ENCODE data around the gene ZIC5. TPM values are rescaled to one million over a fixed set of nuclear protein-coding genes. Genes with fewer than 3 reads are reported as not detected.

The ZIC5 gene
- total and polyA plus RNA-seq, 2 of the 13 experiments (the other 11 are each of a cell fraction or from before 2014, with no cell fraction given) = 0.02 to 0.07 TPM

DNA sequence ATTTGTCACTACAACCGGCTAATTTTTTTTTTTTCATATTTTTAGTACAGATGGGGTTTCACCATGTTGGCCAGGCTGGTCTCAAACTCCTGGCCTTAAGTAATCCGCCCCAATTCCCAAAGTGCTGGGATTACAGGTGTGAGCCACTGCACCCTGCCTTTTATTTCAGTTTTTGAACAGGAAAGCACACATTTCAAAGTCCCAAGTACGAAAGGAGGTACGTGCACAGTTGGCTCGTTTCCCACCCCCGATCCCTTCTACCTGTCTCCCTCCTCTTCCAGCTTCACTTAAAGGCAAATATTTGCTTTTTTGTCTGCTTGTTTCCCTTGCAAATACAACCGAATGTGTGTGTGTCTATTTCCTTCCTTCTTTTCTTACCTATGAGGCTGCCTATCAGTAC lies 30.5 kb downstream of the ZIC5 start (continued):
- no peak for TF ChIP-seq ATAD3A (CRISPR knock-in tag; IDR thresholded peaks at IDR 0.05)
- TF ChIP-seq, protein P1, sequence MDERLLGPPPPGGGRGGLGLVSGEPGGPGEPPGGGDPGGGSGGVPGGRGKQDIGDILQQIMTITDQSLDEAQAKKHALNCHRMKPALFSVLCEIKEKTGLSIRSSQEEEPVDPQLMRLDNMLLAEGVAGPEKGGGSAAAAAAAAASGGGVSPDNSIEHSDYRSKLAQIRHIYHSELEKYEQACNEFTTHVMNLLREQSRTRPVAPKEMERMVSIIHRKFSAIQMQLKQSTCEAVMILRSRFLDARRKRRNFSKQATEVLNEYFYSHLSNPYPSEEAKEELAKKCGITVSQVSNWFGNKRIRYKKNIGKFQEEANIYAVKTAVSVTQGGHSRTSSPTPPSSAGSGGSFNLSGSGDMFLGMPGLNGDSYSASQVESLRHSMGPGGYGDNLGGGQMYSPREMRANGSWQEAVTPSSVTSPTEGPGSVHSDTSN (CRISPR knock-in tag; IDR thresholded peaks at IDR 0.05) = no peak
- TF ChIP-seq ZNF263 (CRISPR knock-in tag; IDR thresholded peaks at IDR 0.05) = peak; percentile 76
- TF ChIP-seq SP1 (IDR thresholded peaks at IDR 0.05) = no peak
- TF ChIP-seq SP1 (CRISPR knock-in tag; IDR thresholded peaks at IDR 0.05) = no peak
- 0 out of 2 replicates have a peak, but pooled peaks have one; percentile 27 for TF ChIP-seq ZMAT3 (CRISPR knock-in tag; conservative IDR thresholded peaks at IDR 0.05)
- TF ChIP-seq RBFOX2 (IDR thresholded peaks at IDR 0.05; ENCODE audit: low read depth, low read length) = no peak
- TF ChIP-seq, protein P2, sequence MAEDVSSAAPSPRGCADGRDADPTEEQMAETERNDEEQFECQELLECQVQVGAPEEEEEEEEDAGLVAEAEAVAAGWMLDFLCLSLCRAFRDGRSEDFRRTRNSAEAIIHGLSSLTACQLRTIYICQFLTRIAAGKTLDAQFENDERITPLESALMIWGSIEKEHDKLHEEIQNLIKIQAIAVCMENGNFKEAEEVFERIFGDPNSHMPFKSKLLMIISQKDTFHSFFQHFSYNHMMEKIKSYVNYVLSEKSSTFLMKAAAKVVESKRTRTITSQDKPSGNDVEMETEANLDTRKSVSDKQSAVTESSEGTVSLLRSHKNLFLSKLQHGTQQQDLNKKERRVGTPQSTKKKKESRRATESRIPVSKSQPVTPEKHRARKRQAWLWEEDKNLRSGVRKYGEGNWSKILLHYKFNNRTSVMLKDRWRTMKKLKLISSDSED (CRISPR knock-in tag; IDR thresholded peaks at IDR 0.05) = no peak
- TF ChIP-seq, protein P3, sequence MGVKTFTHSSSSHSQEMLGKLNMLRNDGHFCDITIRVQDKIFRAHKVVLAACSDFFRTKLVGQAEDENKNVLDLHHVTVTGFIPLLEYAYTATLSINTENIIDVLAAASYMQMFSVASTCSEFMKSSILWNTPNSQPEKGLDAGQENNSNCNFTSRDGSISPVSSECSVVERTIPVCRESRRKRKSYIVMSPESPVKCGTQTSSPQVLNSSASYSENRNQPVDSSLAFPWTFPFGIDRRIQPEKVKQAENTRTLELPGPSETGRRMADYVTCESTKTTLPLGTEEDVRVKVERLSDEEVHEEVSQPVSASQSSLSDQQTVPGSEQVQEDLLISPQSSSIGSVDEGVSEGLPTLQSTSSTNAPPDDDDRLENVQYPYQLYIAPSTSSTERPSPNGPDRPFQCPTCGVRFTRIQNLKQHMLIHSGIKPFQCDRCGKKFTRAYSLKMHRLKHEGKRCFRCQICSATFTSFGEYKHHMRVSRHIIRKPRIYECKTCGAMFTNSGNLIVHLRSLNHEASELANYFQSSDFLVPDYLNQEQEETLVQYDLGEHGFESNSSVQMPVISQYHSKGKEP (CRISPR knock-in tag; IDR thresholded peaks at IDR 0.05) = no peak
- no peak for TF ChIP-seq NRL (CRISPR knock-in tag; IDR thresholded peaks at IDR 0.05; ENCODE audit: borderline replicate concordance)
- TF ChIP-seq NFATC3 (CRISPR knock-in tag; IDR thresholded peaks at IDR 0.05) = no peak
- peak; percentile 74; the same call in 1 of the 2 replicates for TF ChIP-seq ZNF670 (CRISPR knock-in tag; IDR thresholded peaks at IDR 0.05; ENCODE audit: borderline replicate concordance)
- TF ChIP-seq ARHGAP35 (CRISPR knock-in tag; IDR thresholded peaks at IDR 0.05; ENCODE audit: borderline replicate concordance) = no peak
- TF ChIP-seq, protein P4, sequence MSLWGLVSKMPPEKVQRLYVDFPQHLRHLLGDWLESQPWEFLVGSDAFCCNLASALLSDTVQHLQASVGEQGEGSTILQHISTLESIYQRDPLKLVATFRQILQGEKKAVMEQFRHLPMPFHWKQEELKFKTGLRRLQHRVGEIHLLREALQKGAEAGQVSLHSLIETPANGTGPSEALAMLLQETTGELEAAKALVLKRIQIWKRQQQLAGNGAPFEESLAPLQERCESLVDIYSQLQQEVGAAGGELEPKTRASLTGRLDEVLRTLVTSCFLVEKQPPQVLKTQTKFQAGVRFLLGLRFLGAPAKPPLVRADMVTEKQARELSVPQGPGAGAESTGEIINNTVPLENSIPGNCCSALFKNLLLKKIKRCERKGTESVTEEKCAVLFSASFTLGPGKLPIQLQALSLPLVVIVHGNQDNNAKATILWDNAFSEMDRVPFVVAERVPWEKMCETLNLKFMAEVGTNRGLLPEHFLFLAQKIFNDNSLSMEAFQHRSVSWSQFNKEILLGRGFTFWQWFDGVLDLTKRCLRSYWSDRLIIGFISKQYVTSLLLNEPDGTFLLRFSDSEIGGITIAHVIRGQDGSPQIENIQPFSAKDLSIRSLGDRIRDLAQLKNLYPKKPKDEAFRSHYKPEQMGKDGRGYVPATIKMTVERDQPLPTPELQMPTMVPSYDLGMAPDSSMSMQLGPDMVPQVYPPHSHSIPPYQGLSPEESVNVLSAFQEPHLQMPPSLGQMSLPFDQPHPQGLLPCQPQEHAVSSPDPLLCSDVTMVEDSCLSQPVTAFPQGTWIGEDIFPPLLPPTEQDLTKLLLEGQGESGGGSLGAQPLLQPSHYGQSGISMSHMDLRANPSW (CRISPR knock-in tag; IDR thresholded peaks at IDR 0.05; ENCODE audit: borderline replicate concordance) = no peak
- no peak for TF ChIP-seq ZNF598 (CRISPR knock-in tag; IDR thresholded peaks at IDR 0.05; ENCODE audit: borderline replicate concordance)
- no peak for TF ChIP-seq ZNF326 (CRISPR knock-in tag; IDR thresholded peaks at IDR 0.05; ENCODE audit: borderline replicate concordance)
- TF ChIP-seq MATR3 (CRISPR knock-in tag; IDR thresholded peaks at IDR 0.05) = no peak
- TF ChIP-seq ZBTB38 (CRISPR knock-in tag; IDR thresholded peaks at IDR 0.05) = no peak
- TF ChIP-seq, protein P5, sequence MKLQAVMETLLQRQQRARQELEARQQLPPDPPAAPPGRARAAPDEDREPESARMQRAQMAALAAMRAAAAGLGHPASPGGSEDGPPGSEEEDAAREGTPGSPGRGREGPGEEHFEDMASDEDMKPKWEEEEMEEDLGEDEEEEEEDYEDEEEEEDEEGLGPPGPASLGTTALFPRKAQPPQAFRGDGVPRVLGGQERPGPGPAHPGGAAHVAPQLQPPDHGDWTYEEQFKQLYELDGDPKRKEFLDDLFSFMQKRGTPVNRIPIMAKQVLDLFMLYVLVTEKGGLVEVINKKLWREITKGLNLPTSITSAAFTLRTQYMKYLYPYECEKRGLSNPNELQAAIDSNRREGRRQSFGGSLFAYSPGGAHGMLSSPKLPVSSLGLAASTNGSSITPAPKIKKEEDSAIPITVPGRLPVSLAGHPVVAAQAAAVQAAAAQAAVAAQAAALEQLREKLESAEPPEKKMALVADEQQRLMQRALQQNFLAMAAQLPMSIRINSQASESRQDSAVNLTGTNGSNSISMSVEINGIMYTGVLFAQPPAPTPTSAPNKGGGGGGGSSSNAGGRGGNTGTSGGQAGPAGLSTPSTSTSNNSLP (IDR thresholded peaks at IDR 0.05; ENCODE audit: low read depth, low read length) = no peak
- peak; percentile 73 for TF ChIP-seq SP5 (CRISPR knock-in tag; IDR thresholded peaks at IDR 0.05; ENCODE audit: borderline replicate concordance, low read depth)
- no peak for TF ChIP-seq ZSCAN22 (CRISPR knock-in tag; IDR thresholded peaks at IDR 0.05)
- TF ChIP-seq, protein P6, sequence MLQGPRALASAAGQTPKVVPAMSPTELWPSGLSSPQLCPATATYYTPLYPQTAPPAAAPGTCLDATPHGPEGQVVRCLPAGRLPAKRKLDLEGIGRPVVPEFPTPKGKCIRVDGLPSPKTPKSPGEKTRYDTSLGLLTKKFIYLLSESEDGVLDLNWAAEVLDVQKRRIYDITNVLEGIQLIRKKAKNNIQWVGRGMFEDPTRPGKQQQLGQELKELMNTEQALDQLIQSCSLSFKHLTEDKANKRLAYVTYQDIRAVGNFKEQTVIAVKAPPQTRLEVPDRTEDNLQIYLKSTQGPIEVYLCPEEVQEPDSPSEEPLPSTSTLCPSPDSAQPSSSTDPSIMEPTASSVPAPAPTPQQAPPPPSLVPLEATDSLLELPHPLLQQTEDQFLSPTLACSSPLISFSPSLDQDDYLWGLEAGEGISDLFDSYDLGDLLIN (CRISPR knock-in tag; IDR thresholded peaks at IDR 0.05; ENCODE audit: borderline replicate concordance) = no peak
